HG02840 (cell line): ENCODE measurements around the gene SCFD2.
"Not testable (repeated sequence)": the region's sequence is repeated elsewhere in the genome, so short reads cannot be mapped to it uniquely, and the experiment has no call there.

Experiments used
- ATAC-seq: cut with Tn5 transposase; IDR thresholded peaks from one replicate; pipeline ENCODE4 v1.9.1; 2021; ENCODE audit warnings: mild to moderate bottlenecking, moderate library complexity, moderate number of reproducible peaks; ENCODE audit not compliant: unreplicated experiment, low FRiP score

SCFD2 gene

GRCh38 chr4:53365486-53366300 lies at the start of gene SCFD2:
SCFD2 (minus strand) TSS chr4:53366061.
- peak; percentile 98 for ATAC-seq

GRCh38 chr4:53409479-53409878 lies 43.6 kb upstream of the SCFD2 start:
- not testable (repeated sequence) for ATAC-seq

GRCh38 chr4:53380221-53380620 lies 14.4 kb upstream of the SCFD2 start:
- ATAC-seq, result no peak

GRCh38 chr4:53378171-53378482 lies 12.3 kb upstream of the SCFD2 start:
- ATAC-seq, result peak; percentile 27

GRCh38 chr4:53377319-53378170 lies 11.7 kb upstream of the SCFD2 start, which contains the start of gene FIP1L1:
FIP1L1 (plus strand) TSS chr4:53377641; CDS start chr4:53377839, 198 bp downstream.
- peak; percentile 90 for ATAC-seq

GRCh38 chr4:53376900-53377299 lies 11.0 kb upstream of the SCFD2 start:
- ATAC-seq, result no peak

- ATAC-seq, result no peak
These were observed 9.0 kb upstream of the SCFD2 start for GRCh38 chr4:53374777-53375258.

GRCh38 chr4:53371843-53372521 lies 6.1 kb upstream of the SCFD2 start:
- no peak for ATAC-seq

GRCh38 chr4:53371049-53371448 lies 5.2 kb upstream of the SCFD2 start:
- no peak for ATAC-seq

- ATAC-seq, result no peak
These were observed 1.9 kb upstream of the SCFD2 start for GRCh38 chr4:53367721-53368120.

- no peak for ATAC-seq
These were observed 448 bp upstream of the SCFD2 start for GRCh38 chr4:53366301-53366716.

- peak; percentile 6 for ATAC-seq
These were observed 758 bp downstream of the SCFD2 start for GRCh38 chr4:53365121-53365485.

- no peak for ATAC-seq
These were observed 1.2 kb downstream of the SCFD2 start for GRCh38 chr4:53364624-53365023.

- ATAC-seq, result no peak
These were observed 3.8 kb downstream of the SCFD2 start for GRCh38 chr4:53362093-53362492.

GRCh38 chr4:53361451-53361850 lies 4.4 kb downstream of the SCFD2 start:
- no peak for ATAC-seq

- no peak for ATAC-seq
These were observed 9.8 kb downstream of the SCFD2 start for GRCh38 chr4:53355930-53356521.

- ATAC-seq, result no peak
These were observed 11.7 kb downstream of the SCFD2 start for GRCh38 chr4:53354012-53354722.

- no peak for ATAC-seq
These were observed 16.8 kb downstream of the SCFD2 start for GRCh38 chr4:53349091-53349491.

GRCh38 chr4:53348046-53348445 lies 17.8 kb downstream of the SCFD2 start:
- no peak for ATAC-seq
